H9 (cell line): ENCODE data around the gene SLC39A7. TPM values are rescaled to one million over a fixed set of nuclear protein-coding genes. Genes with fewer than 3 reads are reported as not detected.

Source experiments
- DNase-seq: peaks from one replicate; pipeline ENCODE4 v3.0.0-alpha.2; 2017
- H2AFZ ChIP-seq: one replicate; pipeline ENCODE4 v1.6.1; 2013; ENCODE audit warnings: mild to moderate bottlenecking, low read length, control low read depth, moderate library complexity
- H2AK5ac ChIP-seq: 2 replicates; pipeline ENCODE4 v1.6.1; 2013; ENCODE audit warnings: low read length, control low read depth, mixed read lengths; ENCODE audit not compliant: insufficient read length
- H2BK120ac ChIP-seq: one replicate; pipeline ENCODE4 v1.6.1; 2013; ENCODE audit warnings: low read depth, mild to moderate bottlenecking, low read length, control low read depth, inconsistent platforms; ENCODE audit not compliant: poor library complexity, severe bottlenecking
- H2BK12ac ChIP-seq: 2 replicates; pipeline ENCODE4 v1.6.1; 2013; ENCODE audit warnings: low read length, control low read depth, mixed read lengths, low read depth; ENCODE audit not compliant: insufficient read length
- H2BK15ac ChIP-seq: 2 replicates; pipeline ENCODE4 v1.6.1; 2013; ENCODE audit warnings: low read depth, low read length, control low read depth
- H2BK20ac ChIP-seq: one replicate; pipeline ENCODE4 v1.6.1; 2013; ENCODE audit warnings: low read depth, mild to moderate bottlenecking, low read length, control low read depth, inconsistent platforms; ENCODE audit not compliant: poor library complexity, severe bottlenecking
- H2BK5ac ChIP-seq: 2 replicates; pipeline ENCODE4 v1.6.1; 2013; ENCODE audit warnings: low read length, control low read depth, mixed read lengths; ENCODE audit not compliant: insufficient read length
- H3K14ac ChIP-seq: 2 replicates; pipeline ENCODE4 v1.6.1; 2013; ENCODE audit warnings: low read length, control low read depth; ENCODE audit not compliant: insufficient read depth
- H3K18ac ChIP-seq: 2 replicates; pipeline ENCODE4 v1.6.1; 2013; ENCODE audit warnings: low read depth, mild to moderate bottlenecking, mixed read lengths, low read length, control low read depth; ENCODE audit not compliant: insufficient read length
- H3K23ac ChIP-seq: 2 replicates; pipeline ENCODE4 v1.6.1; 2013; ENCODE audit warnings: low read length, control low read depth, mixed read lengths, low read depth; ENCODE audit not compliant: insufficient read length
- H3K23me2 ChIP-seq: 2 replicates; pipeline ENCODE4 v1.6.1; 2013; ENCODE audit warnings: low read depth, mild to moderate bottlenecking, mixed read lengths, low read length, control low read depth; ENCODE audit not compliant: insufficient read length, poor library complexity, severe bottlenecking
- H3K27ac ChIP-seq: 2 replicates; pipeline ENCODE4 v1.5.1; 2013; ENCODE audit warnings: low read length, control low read depth, mixed read lengths, low read depth; ENCODE audit not compliant: insufficient read length
- H3K27me3 ChIP-seq: 2 replicates; pipeline ENCODE4 v1.6.1; 2013; ENCODE audit warnings: low read length, control low read depth, inconsistent platforms; ENCODE audit not compliant: insufficient read depth
- H3K4ac ChIP-seq: 2 replicates; pipeline ENCODE4 v1.6.1; 2013; ENCODE audit warnings: low read depth, mild to moderate bottlenecking, control low read depth, inconsistent platforms, low read length, moderate library complexity
- H3K4me1 ChIP-seq: 2 replicates; pipeline ENCODE4 v1.6.1; 2013; ENCODE audit warnings: low read length, control low read depth, inconsistent platforms; ENCODE audit not compliant: insufficient read depth
- H3K4me2 ChIP-seq: 2 replicates; pipeline ENCODE4 v1.6.1; 2013; ENCODE audit warnings: low read length, control low read depth, mixed read lengths; ENCODE audit not compliant: insufficient read length, insufficient read depth
- H3K56ac ChIP-seq: 2 replicates; pipeline ENCODE4 v1.6.1; 2013; ENCODE audit warnings: low read depth, mild to moderate bottlenecking, mixed read lengths, low read length, control low read depth; ENCODE audit not compliant: insufficient read length
- H3K79me1 ChIP-seq: 2 replicates; pipeline ENCODE4 v1.6.1; 2013; ENCODE audit warnings: low read depth, mild to moderate bottlenecking, moderate library complexity, low read length, control low read depth, inconsistent platforms; ENCODE audit not compliant: insufficient read depth, poor library complexity, severe bottlenecking
- H3K79me2 ChIP-seq: 2 replicates; pipeline ENCODE4 v1.6.1; 2013; ENCODE audit warnings: low read length, control low read depth, inconsistent platforms; ENCODE audit not compliant: insufficient read depth
- H3K9ac ChIP-seq: 2 replicates; pipeline ENCODE4 v1.6.1; 2013; ENCODE audit warnings: low read length, control low read depth, mixed read lengths; ENCODE audit not compliant: insufficient read length; ENCODE audit errors: extremely low read depth
- H3K9me3 ChIP-seq: one replicate; pipeline ENCODE4 v1.6.1; 2013; ENCODE audit warnings: low read depth, low read length, inconsistent platforms; ENCODE audit not compliant: control insufficient read depth
- H3T11ph ChIP-seq: one replicate; pipeline ENCODE4 v1.6.1; 2013; ENCODE audit warnings: mild to moderate bottlenecking, low read length, control low read depth, inconsistent platforms
- H4K20me1 ChIP-seq: one replicate; pipeline ENCODE4 v1.6.1; 2013; ENCODE audit not compliant: control insufficient read depth, insufficient read length, insufficient read depth
- H4K5ac ChIP-seq: 2 replicates; pipeline ENCODE4 v1.6.1; 2013; ENCODE audit warnings: low read depth, mild to moderate bottlenecking, mixed read lengths, low read length, control low read depth; ENCODE audit not compliant: insufficient read length
- H4K8ac ChIP-seq: replicated peaks from 2 replicates; pipeline ENCODE4 v1.6.1; 2013; ENCODE audit warnings: low read length, control low read depth, mixed read lengths, low read depth; ENCODE audit not compliant: insufficient read length
- H4K91ac ChIP-seq: 2 replicates; pipeline ENCODE4 v1.6.1; 2013; ENCODE audit warnings: low read depth, mild to moderate bottlenecking, moderate library complexity, mixed read lengths, low read length, control low read depth; ENCODE audit not compliant: insufficient read length
- H3K27ac Mint-ChIP-seq, 3 experiments: 2 replicates in 2 of 3; 3 replicates in 1 of 3; pipeline ENCODE4 v1.8.0; 2020 to 2021; ENCODE audit warnings: mixed read lengths in 3 of 3, mild to moderate bottlenecking in 1 of 3, moderate library complexity in 1 of 3
- H3K27me3 Mint-ChIP-seq: 2 replicates; pipeline ENCODE4 v1.8.0; 2021; ENCODE audit warnings: low read depth, mild to moderate bottlenecking, moderate library complexity, mixed read lengths
- H3K36me3 Mint-ChIP-seq, 3 experiments: 2 replicates in 2 of 3; 3 replicates in 1 of 3; pipeline ENCODE4 v1.8.0; 2020 to 2021; ENCODE audit warnings: low read depth in 3 of 3, mixed read lengths in 3 of 3; ENCODE audit not compliant: insufficient read depth in 1 of 3
- H3K4me1 Mint-ChIP-seq, 2 experiments: 2 replicates each; pipeline ENCODE4 v1.8.0; 2020; ENCODE audit warnings: mixed read lengths in 2 of 2
- H3K4me3 Mint-ChIP-seq, 2 experiments: 2 replicates in 1 of 2; 3 replicates in 1 of 2; pipeline ENCODE4 v1.8.0; 2020 to 2021; ENCODE audit warnings: mild to moderate bottlenecking in 2 of 2, mixed read lengths in 2 of 2, moderate library complexity in 1 of 2
- H3K9me3 Mint-ChIP-seq, 2 experiments: 2 replicates in 1 of 2; 3 replicates in 1 of 2; pipeline ENCODE4 v1.8.0; 2020; ENCODE audit warnings: mild to moderate bottlenecking in 2 of 2, mixed read lengths in 2 of 2, moderate library complexity in 1 of 2
- WGBS: extraction: QIAGEN DNeasy Blood & Tissue Kit; methylation state at CpG from one replicate; pipeline ENCODE4 v1.1.7; 2013; ENCODE audit warnings: missing lambda C conversion rate, low lambda C conversion rate, mixed read lengths; ENCODE audit not compliant: insufficient read length; ENCODE audit errors: extremely low coverage; 5-methylcytosine and 5-hydroxymethylcytosine counted together
- total RNA-seq: library from RNA; stranded (reverse); gene quantifications from 2 replicates; pipeline ENCODE4 v1.2.1, GENCODE V29; 2021
- TF ChIP-seq, protein P1 (sequence below): fragments of 200-600 bp; sonication (generic); conservative IDR thresholded peaks from 3 replicates; pipeline ENCODE4 v1.8.0; 2021; ENCODE audit warnings: antibody characterized with exemption, mild to moderate bottlenecking

Gene SLC39A7
- total RNA-seq, 1 experiment from 2014 or later = 107 TPM

GRCh38 chr6:33187809-33188208 is 12.9 kb upstream of the SLC39A7 start:
- Histone ChIP-seq H3K79me1 (no peaks in the 10 kb centered on the region), H2BK20ac (no peak overlapping the region), H3K9me3 (no peaks in the 10 kb centered on the region), H3K18ac (no peak overlapping the region), H3T11ph (no peak overlapping the region), H3K23me2 (peaks cover 8% of the 10 kb centered on the region), H3K27me3 (peaks cover 3% of the 10 kb centered on the region; the same call in 1 of the 2 replicates), H2BK12ac (no peak overlapping the region), H2BK5ac (no peak overlapping the region), H4K5ac (no peak overlapping the region), H3K27ac (no peak overlapping the region), H3K4ac (no peak overlapping the region), H3K56ac (no peak overlapping the region), H3K4me1 (no peaks in the 10 kb centered on the region; the same call in 1 of the 2 replicates), H3K23ac (no peak overlapping the region), H3K9ac (no peak overlapping the region), H2AK5ac (no peak overlapping the region), H3K79me2 (no peaks in the 10 kb centered on the region), H4K91ac (no peak overlapping the region), H2AFZ (no peak overlapping the region), H2BK120ac (no peak overlapping the region), H2BK15ac (no peak overlapping the region), H3K4me2 (no peak overlapping the region), H3K14ac (no peak overlapping the region), H4K8ac (no peak overlapping the region), H4K20me1 (no peaks in the 10 kb centered on the region)
- H3K27me3 Mint-ChIP-seq = peaks cover 73% of the 10 kb centered on the region
- H3K27ac Mint-ChIP-seq = no peak overlapping the region
- TF ChIP-seq, protein P1, sequence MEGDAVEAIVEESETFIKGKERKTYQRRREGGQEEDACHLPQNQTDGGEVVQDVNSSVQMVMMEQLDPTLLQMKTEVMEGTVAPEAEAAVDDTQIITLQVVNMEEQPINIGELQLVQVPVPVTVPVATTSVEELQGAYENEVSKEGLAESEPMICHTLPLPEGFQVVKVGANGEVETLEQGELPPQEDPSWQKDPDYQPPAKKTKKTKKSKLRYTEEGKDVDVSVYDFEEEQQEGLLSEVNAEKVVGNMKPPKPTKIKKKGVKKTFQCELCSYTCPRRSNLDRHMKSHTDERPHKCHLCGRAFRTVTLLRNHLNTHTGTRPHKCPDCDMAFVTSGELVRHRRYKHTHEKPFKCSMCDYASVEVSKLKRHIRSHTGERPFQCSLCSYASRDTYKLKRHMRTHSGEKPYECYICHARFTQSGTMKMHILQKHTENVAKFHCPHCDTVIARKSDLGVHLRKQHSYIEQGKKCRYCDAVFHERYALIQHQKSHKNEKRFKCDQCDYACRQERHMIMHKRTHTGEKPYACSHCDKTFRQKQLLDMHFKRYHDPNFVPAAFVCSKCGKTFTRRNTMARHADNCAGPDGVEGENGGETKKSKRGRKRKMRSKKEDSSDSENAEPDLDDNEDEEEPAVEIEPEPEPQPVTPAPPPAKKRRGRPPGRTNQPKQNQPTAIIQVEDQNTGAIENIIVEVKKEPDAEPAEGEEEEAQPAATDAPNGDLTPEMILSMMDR = no peak
- H3K4me1 Mint-ChIP-seq = peaks cover 18 to 25% of the 10 kb centered on the region in 2 experiments
- no peak for DNase-seq
- WGBS = no CpG with 5 or more reads among the region's 1 CpG
- H3K9me3 Mint-ChIP-seq = no peaks in the 10 kb centered on the region; a peak in 1 of 5 replicates
- no peaks in the 10 kb centered on the region; a peak in 1 of 7 replicates for H3K36me3 Mint-ChIP-seq
- H3K4me3 Mint-ChIP-seq = no peak overlapping the region
